IPS-18a (cell line): Measurements from ENCODE around the gene CISD2.
"Not testable (repeated sequence)": the region's sequence is repeated elsewhere in the genome, so short reads cannot be mapped to it uniquely, and the experiment has no call there.

Experiments
- H3K27ac ChIP-seq: one replicate; pipeline ENCODE4 v1.5.1; 2013; ENCODE audit warnings: low read length
- H3K27me3 ChIP-seq: one replicate; pipeline ENCODE4 v1.6.1; 2013; ENCODE audit warnings: mild to moderate bottlenecking, low read length; ENCODE audit not compliant: control insufficient read depth, insufficient read depth
- H3K36me3 ChIP-seq: one replicate; pipeline ENCODE4 v1.6.1; 2013; ENCODE audit warnings: low read depth, low read length; ENCODE audit not compliant: control insufficient read depth
- H3K4me1 ChIP-seq: one replicate; pipeline ENCODE4 v1.6.1; 2013; ENCODE audit warnings: low read depth, low read length; ENCODE audit not compliant: control insufficient read depth
- H3K4me3 ChIP-seq: one replicate; pipeline ENCODE4 v1.5.1; 2013; ENCODE audit warnings: low read length
- H3K9ac ChIP-seq: one replicate; pipeline ENCODE4 v1.6.1; 2013; ENCODE audit warnings: mild to moderate bottlenecking, low read length, moderate library complexity
- H3K9me3 ChIP-seq: one replicate; pipeline ENCODE4 v1.6.1; 2013; ENCODE audit warnings: low read depth, low read length; ENCODE audit not compliant: control insufficient read depth

The CISD2 gene, protein sequence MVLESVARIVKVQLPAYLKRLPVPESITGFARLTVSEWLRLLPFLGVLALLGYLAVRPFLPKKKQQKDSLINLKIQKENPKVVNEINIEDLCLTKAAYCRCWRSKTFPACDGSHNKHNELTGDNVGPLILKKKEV

DNA sequence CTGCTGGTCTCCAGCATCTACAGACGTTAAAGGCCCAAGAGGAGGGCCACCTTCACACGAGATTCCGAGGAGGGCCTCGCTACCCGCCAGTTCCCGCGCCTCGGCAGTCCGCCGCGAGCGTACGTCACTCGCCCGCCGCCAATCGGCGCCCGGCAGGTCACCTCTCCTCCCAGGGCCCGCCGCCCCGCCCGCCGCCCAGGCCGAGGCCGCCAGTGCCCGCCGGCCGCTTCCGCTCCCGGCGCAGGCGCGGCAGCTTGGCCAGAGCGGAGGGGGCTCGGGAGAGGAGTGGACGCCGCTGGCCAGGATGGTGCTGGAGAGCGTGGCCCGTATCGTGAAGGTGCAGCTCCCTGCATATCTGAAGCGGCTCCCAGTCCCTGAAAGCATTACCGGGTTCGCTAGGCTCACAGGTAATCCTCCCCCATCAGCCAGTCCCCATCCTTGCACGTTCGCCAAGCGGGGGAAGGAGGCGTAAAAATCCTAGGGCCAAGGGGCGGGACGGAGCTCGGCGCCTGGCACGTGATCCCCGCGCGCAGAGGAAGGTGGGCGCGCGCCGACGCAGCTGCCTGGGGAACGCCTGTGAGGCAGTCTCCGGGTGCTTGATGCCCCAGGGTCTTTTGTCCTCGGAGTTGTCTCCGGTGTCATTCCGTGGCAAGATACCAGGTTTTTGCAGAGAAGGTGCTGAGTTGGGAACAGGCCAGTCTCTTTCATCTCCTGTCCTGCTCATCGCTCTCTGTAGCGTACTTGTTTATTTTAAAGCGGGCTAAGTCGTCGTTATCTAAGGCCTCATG, at the start of gene CISD2:
TSS of gene CISD2 (plus strand) at position 212 of the 788 bp plus-strand sequence. CDS start at position 305, 93 bp downstream.
- Histone ChIP-seq H3K4me1 (peaks cover 15% of the 10 kb centered on the region), H3K27ac (peak within 1 kb of the TSS; percentile 92), H3K27me3 (no peaks in the 10 kb centered on the region)

DNA sequence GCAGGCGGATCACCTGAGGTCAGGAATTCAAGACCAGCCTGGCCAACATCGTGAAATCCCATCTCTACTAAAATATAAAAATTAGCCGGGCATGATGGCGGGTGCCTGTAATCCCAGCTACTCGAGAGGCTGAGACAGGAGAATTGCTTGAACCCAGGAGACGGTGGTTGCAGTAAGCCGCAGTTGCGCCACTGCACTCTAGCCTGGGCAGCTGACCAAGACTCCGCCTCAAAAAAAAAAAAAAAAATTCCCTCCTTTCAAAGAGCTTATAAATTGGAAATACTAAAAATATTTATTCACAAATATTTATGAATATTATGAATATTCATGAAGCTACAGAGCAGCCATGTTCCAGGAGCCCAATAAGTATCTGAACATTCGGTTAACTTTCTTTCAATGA, 49.7 kb upstream of the CISD2 start:
- H3K9me3 ChIP-seq, H3K9ac ChIP-seq, H3K4me3 ChIP-seq, H3K27ac ChIP-seq, H3K27me3 ChIP-seq: not testable (repeated sequence)
- Histone ChIP-seq H3K36me3 (peaks cover 30% of the 10 kb centered on the region), H3K4me1 (peaks cover 40% of the 10 kb centered on the region)

More for the DNA sequence above, at the start of gene CISD2:
- Histone ChIP-seq H3K9me3 (no peaks in the 10 kb centered on the region), H3K4me3 (peak within 1 kb of the TSS; percentile 88), H3K9ac (peak within 1 kb of the TSS; percentile 89), H3K36me3 (no peaks in the 10 kb centered on the region)

DNA sequence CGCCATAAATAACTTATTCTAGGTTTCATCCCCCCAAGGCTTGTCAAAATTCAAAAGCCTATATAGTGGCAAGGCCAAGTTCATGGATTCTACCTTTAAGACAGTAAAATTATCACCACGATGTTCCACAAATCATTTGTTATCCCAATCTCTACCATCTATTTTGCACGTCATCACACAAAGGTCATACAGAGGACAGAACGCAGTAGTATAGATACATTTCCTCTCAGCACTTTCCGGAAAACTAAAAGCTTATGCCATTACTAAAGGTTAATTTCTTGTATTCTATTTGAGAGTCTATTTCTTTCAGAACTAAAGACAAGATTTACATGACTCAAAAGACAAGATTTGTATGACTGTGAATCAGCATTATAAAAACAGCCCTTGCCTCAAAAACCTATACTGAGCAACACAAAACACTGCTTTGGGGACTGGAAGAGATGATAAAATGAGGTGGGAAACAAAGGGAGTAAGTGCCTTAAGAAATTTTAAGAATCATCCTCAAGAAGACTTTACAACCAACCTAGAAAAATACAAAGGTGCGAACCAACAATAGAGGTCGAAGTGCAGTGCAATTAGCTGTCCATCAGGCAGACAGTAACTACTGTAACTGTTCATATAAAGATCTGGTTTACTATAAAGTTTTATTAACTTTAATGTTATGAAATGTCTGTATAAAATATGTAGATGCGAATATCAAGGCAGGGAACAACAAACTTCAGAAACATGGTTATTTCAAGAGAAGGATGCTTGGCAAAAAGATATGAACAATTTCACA, 49.0 kb upstream of the CISD2 start:
- Histone ChIP-seq H3K4me1 (peaks cover 47% of the 10 kb centered on the region), H3K36me3 (peaks cover 36% of the 10 kb centered on the region), H3K27me3 (no peaks in the 10 kb centered on the region), H3K27ac (no peak overlapping the region), H3K4me3 (no peak overlapping the region), H3K9ac (no peak overlapping the region), H3K9me3 (no peaks in the 10 kb centered on the region)

DNA sequence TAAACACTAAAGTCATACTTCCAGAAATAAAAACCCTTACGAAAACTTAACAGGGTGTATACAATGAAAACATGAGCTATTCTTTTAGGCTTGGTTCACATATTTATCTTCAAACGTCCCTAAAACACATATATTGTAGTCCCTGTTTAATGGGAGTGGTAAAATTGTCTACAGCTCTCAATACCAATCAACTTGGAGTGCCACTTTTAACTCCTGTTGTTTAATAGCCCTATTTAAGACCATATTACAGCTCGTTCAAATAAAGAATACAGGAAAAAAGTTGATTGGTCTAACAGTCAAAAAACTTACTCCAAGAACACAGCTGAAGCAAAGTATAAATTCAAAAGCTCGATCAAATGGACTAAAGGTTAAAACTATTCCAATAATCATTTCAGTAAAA, 45.3 kb upstream of the CISD2 start:
- Histone ChIP-seq H3K9me3 (no peaks in the 10 kb centered on the region), H3K9ac (no peak overlapping the region), H3K27me3 (no peaks in the 10 kb centered on the region), H3K27ac (no peak overlapping the region), H3K36me3 (peaks cover 30% of the 10 kb centered on the region), H3K4me3 (peak overlapping the region; percentile 77), H3K4me1 (peaks cover 43% of the 10 kb centered on the region)

DNA sequence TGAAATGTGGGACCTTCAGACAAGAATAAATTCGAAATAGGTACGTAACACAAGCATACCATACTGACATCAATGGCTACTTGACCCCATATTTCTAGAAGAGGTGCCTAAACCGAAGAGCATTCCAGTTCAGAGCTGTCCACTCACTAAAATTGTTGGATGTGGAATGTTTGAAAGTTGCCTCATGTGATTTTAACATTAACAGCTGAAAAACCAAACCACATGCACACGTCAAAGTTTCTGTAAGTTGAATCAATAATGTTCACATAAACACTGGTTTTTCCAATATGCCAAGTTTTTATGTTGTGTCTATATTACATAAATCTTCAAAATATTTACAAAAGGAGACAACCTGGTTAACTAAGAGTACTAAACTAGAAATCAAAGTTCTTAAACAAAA, 44.9 kb upstream of the CISD2 start:
- no peak overlapping the region for H3K27ac ChIP-seq
- no peak overlapping the region for H3K9ac ChIP-seq
- H3K27me3 ChIP-seq: no peaks in the 10 kb centered on the region
- peaks cover 30% of the 10 kb centered on the region for H3K36me3 ChIP-seq
- no peaks in the 10 kb centered on the region for H3K9me3 ChIP-seq
- peaks cover 40% of the 10 kb centered on the region for H3K4me1 ChIP-seq
- peak overlapping the region; percentile 77 for H3K4me3 ChIP-seq

DNA sequence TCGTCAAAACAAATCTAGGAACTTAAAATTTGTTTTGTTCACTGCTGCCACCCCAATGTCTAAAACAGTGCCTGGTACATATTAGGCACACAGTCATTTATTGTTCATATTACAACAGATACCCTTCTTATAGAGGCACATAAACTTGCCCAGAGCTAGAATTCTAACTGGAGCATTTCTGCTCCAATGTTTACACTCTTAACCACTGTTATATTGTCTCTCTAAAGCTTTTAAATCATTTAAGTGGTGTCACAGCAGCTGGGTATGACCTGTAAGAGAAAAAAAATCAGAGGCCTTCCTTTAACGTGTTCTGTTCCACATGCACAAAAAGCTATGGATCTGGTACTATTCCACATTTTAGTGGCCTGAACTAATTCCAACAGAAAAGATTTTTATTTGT, 44.4 kb upstream of the CISD2 start:
- peaks cover 45% of the 10 kb centered on the region for H3K4me1 ChIP-seq
- H3K27me3 ChIP-seq: no peaks in the 10 kb centered on the region
- peak overlapping the region; percentile 99 for H3K9ac ChIP-seq
- H3K4me3 ChIP-seq: peak overlapping the region; percentile 77
- H3K27ac ChIP-seq: no peak overlapping the region
- peaks cover 30% of the 10 kb centered on the region for H3K36me3 ChIP-seq
- H3K9me3 ChIP-seq: no peaks in the 10 kb centered on the region

DNA sequence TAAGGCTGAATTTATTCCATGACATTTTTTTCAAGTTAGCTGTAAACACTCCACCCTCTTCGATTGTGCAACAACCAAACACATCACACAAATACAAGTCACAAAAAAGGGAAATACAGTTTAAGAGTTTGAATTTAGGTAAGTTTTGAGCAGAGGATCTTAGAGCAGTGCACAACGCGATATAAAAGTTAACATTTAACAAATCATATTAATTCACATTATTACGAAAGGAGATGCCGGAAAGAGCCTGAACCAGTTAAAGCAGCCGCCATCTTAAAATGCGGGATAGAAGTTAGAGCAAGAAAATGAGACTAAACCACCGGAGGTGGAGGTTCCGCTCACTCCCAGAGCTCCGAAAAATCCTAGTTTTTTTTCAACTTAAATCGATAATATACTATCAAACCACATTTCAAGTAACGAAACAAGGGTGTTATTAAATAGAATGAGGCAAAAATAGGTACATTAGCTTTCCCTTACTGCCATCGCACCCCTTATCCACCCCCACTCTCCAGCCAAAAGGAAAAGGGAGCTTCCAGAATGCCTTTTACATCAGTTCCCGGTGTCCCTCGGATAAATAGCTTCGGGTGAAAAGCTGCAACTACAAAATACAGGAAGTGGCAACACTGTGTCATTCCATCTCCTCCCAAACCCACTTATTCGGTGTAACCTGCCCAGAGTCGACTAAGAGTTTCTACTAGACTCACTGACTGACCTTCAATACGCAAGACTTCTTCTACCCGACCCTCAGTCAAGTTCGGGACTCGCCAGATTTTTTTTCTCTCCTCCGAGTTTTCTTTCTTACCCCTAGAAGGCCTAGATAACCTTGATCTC, 43.3 kb upstream of the CISD2 start:
- Histone ChIP-seq H3K4me3 (peak overlapping the region; percentile 77), H3K4me1 (peaks cover 42% of the 10 kb centered on the region), H3K36me3 (peaks cover 30% of the 10 kb centered on the region), H3K27ac (peak overlapping the region; percentile 21), H3K9ac (peak overlapping the region; percentile 99), H3K9me3 (no peaks in the 10 kb centered on the region), H3K27me3 (no peaks in the 10 kb centered on the region)

DNA sequence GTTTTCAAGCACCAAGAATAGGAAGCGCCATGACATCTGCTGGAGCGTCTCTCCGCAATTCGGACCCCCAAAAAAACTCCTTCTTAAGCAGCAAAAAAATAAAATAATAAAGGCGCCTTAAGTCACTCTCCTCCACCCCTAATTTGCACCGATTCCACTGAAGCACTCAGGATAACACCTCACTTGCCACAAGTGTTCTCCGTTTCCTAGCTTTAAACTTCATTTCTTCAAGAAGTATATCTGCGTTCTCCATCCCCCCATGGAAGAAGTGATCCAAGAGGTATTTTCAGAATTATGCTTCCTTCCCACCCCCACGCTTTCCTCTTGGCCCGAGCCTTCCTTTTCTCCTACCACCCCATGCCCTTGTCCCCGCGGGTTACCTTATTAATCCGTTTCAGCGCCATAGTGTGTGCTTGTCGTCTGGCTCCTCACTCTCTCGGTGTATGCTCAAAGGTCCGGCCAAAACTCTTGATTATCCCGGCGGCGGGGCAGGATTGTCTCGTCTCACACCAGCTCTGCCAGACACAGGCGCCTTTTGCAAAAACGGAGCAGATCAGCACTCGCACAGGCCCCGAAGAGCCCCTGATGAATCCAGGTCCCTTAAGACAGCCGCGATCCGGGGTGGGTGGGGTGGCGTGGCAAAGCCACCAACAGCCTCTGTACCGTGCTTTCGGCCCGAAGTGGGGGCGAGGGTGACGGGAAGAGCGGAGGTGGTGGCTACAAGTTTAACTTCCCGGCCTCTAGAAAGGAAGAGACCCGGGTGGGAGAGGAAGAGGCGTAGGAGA, 42.5 kb upstream of the CISD2 start:
- Histone ChIP-seq H3K27ac (peak overlapping the region; percentile 97), H3K36me3 (peaks cover 28% of the 10 kb centered on the region), H3K9me3 (no peaks in the 10 kb centered on the region), H3K9ac (peak overlapping the region; percentile 99), H3K4me1 (peaks cover 36% of the 10 kb centered on the region), H3K4me3 (peak overlapping the region; percentile 77), H3K27me3 (no peaks in the 10 kb centered on the region)

DNA sequence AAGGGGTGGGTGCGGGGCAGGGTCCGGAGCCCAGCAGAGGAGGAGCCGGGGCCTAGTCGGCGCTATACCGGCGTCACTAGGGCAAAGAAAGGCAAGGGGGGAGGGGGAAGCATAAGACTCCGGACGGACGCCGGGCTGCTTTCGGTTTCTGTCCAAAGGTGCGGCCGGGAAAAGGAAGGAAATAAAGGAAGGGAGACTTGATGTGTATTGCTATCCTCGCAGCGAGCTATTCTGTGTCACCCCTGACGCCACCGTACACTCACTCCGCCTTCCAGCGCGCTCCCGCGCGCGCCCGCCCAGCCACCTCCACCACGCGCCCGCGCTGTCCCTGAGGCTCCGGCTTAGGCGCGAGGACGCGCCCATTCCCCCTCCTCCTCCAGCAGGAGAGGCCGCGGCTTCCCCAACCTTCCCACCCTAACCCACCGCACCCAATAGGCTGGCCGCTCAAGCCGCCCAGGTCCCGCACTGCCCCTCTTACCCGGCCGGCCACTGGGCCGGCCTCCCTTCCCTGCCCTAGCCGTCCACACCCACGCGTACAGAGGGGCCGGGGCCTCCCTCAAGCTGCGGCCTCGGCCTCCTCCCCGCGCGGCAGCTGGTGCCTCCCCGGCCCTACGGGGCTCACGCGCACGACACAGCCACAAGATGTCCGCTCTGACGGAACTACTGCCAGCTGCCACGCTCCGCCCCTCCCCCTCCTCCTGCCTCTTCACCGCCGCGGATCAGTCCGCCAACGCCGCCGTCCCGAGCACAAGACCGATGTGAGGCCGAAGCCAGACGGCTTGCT, 41.7 kb upstream of the CISD2 start, which contains the start of gene UBE2D3:
TSS of gene UBE2D3 (minus strand) at position 662 of the 784 bp plus-strand sequence. CDS start 1,043 bp downstream, outside the sequence.
- peaks cover 24% of the 10 kb centered on the region for H3K36me3 ChIP-seq
- no peaks in the 10 kb centered on the region for H3K9me3 ChIP-seq
- peak within 1 kb of the TSS; percentile 97 for H3K27ac ChIP-seq
- peak within 1 kb of the TSS; percentile 99 for H3K9ac ChIP-seq
- H3K4me3 ChIP-seq: peak within 1 kb of the TSS; percentile 77
- H3K4me1 ChIP-seq: peaks cover 30% of the 10 kb centered on the region
- no peaks in the 10 kb centered on the region for H3K27me3 ChIP-seq
